ENCODE measurements around the gene UBE2O. TPM values are rescaled to one million over a fixed set of nuclear protein-coding genes. Genes with fewer than 3 reads are reported as not detected.

Gene UBE2O
- total RNA-seq, 2 experiments from 2014 or later = 43.4 to 79.6 TPM

DNA sequence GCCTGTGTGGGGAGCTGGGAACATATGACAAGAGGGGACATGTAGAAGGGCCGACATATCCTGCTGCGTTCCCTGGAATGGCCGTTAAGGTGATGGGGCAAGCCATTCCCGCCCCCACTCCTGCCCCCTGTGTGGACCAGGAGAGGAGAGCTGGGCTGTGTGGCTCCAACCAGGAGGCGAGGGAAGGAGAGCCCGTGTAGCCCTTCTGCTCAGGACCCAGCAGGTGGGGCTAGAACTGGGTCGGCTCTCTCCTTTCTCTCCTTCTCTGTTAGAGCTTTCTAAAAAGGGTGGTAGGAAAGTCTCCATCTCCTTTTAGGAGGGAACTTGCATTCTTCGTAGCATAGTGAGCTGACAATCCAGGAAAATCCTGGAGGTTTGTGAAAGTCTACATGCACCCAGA is 55.8 kb downstream of the UBE2O start:
- BruUV-seq (replicated peaks) = no TSS peak

DNA sequence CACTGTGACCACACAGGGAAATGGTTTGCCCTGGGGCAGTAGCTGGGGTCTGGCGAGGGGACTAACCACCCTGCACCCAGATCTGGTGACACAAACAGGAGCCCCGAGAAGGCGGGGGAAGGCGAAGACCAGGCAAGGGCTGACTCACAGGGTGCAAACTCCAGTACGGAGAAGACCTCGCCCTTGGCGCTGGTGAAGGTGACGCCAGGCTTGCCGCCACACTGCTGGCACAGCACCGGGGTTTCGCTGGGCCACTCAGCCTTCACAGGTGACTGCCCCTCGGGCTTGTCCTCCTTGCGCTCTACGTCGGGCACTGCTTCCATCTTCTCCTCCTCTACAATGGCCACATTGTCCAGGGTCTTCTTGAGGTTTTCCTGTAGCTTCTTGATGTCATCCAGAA is 57.0 kb downstream of the UBE2O start:
- ChIA-PET CTCF (ENCODE audit: unreplicated experiment) (no interaction called here), POLR2A (interaction anchor here (1.6 kb wide), 1 partner anchor 39 kb away, joined by 3 read pairs; no protein-coding TSS in a partner anchor)
- Histone ChIP-seq H3K9me3 (ENCODE audit: low read length) (no peaks in the 10 kb centered on the region), H3K4me1 (ENCODE audit: insufficient read depth, low read length, poor library complexity, severe bottlenecking) (no peaks in the 10 kb centered on the region), H3K27ac (ENCODE audit: low read depth, low read length, poor library complexity, severe bottlenecking) (no peak overlapping the region), H3K4me3 (ENCODE audit: low read depth, low read length, poor library complexity, severe bottlenecking) (no peak overlapping the region), H3K79me2 (ENCODE audit: insufficient read depth, low read depth, low read length) (no peaks in the 10 kb centered on the region), H3K36me3 (ENCODE audit: insufficient read depth, low read length) (peaks cover 83% of the 10 kb centered on the region), H3K4me2 (ENCODE audit: low read length) (no peak overlapping the region), H3K9me2 (ENCODE audit: insufficient read depth, low read length) (no peaks in the 10 kb centered on the region), H2AFZ (ENCODE audit: low read length) (no peak overlapping the region), H4K20me1 (ENCODE audit: insufficient read depth, low read length) (no peaks in the 10 kb centered on the region)
- no peak for DNase-seq (ENCODE audit: low spot score)
- TF ChIP-seq EZH2phosphoT487 (IDR thresholded peaks at IDR 0.05; ENCODE audit: borderline replicate concordance, low read depth, low read length) = no peak
- TF ChIP-seq, protein P1, sequence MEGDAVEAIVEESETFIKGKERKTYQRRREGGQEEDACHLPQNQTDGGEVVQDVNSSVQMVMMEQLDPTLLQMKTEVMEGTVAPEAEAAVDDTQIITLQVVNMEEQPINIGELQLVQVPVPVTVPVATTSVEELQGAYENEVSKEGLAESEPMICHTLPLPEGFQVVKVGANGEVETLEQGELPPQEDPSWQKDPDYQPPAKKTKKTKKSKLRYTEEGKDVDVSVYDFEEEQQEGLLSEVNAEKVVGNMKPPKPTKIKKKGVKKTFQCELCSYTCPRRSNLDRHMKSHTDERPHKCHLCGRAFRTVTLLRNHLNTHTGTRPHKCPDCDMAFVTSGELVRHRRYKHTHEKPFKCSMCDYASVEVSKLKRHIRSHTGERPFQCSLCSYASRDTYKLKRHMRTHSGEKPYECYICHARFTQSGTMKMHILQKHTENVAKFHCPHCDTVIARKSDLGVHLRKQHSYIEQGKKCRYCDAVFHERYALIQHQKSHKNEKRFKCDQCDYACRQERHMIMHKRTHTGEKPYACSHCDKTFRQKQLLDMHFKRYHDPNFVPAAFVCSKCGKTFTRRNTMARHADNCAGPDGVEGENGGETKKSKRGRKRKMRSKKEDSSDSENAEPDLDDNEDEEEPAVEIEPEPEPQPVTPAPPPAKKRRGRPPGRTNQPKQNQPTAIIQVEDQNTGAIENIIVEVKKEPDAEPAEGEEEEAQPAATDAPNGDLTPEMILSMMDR (conservative IDR thresholded peaks at IDR 0.05; ENCODE audit: low read length) = no peak
- intact Hi-C loops (cut with micrococcal nuclease; ENCODE audit: unreplicated experiment) = no loop called here
- BruUV-seq (replicated peaks) = no TSS peak

More for the DNA sequence above, 55.8 kb downstream of the UBE2O start:
- no peaks in the 10 kb centered on the region for H4K20me1 ChIP-seq (ENCODE audit: insufficient read depth, low read length)
- ChIA-PET POLR2A (interaction anchor here (1.6 kb wide), 1 partner anchor 40 kb away, joined by 3 read pairs; no protein-coding TSS in a partner anchor), CTCF (ENCODE audit: unreplicated experiment) (interaction anchor here (1.0 to 2.0 kb wide), 8 partner anchors 8 to 94 kb away, joined by 3 to 10 read pairs (median 5); partner anchors contain the start of gene PRPSAP1)
- no peak overlapping the region for H3K27ac ChIP-seq (ENCODE audit: low read depth, low read length, poor library complexity, severe bottlenecking)
- peaks cover 83% of the 10 kb centered on the region for H3K36me3 ChIP-seq (ENCODE audit: insufficient read depth, low read length)
- no peaks in the 10 kb centered on the region for H3K9me3 ChIP-seq (ENCODE audit: low read length)
- H3K9me2 ChIP-seq (ENCODE audit: insufficient read depth, low read length) = no peaks in the 10 kb centered on the region
- DNase-seq (ENCODE audit: low spot score) = no peak
- H3K4me1 ChIP-seq (ENCODE audit: insufficient read depth, low read length, poor library complexity, severe bottlenecking) = no peaks in the 10 kb centered on the region
- H3K4me3 ChIP-seq (ENCODE audit: low read depth, low read length, poor library complexity, severe bottlenecking) = no peak overlapping the region
- intact Hi-C loops (cut with micrococcal nuclease; ENCODE audit: unreplicated experiment) = no loop called here
- H2AFZ ChIP-seq (ENCODE audit: low read length) = no peak overlapping the region
- H3K4me2 ChIP-seq (ENCODE audit: low read length) = no peak overlapping the region
- TF ChIP-seq, protein P1 (conservative IDR thresholded peaks at IDR 0.05; ENCODE audit: low read length) = no peak
- TF ChIP-seq EZH2phosphoT487 (IDR thresholded peaks at IDR 0.05; ENCODE audit: borderline replicate concordance, low read depth, low read length) = no peak
- no peaks in the 10 kb centered on the region for H3K79me2 ChIP-seq (ENCODE audit: insufficient read depth, low read depth, low read length)

DNA sequence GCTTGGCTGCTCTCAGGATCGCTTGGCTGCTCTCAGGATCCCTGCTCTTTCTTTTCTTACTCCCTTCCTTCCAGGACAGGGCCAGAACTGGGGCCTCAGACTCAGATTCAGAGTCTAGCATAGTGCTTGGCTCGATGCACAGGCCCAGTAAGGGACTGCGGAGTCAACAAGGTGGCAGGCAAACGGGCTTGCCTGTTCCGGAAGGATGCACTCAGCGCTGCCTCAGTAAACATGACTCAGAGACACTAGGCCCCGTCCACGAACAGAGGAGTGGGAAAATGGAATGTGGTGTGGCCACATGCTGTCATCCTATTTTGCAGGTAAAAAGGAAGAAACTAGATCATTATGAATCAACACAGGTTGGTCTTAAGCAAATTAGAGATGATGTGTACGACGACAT is 58.8 kb downstream of the UBE2O start:
- intact Hi-C loops (cut with micrococcal nuclease; ENCODE audit: unreplicated experiment) = no loop called here
- H3K36me3 ChIP-seq (ENCODE audit: insufficient read depth, low read length) = peaks cover 81% of the 10 kb centered on the region
- H3K9me3 ChIP-seq (ENCODE audit: low read length) = no peaks in the 10 kb centered on the region
- DNase-seq (ENCODE audit: low spot score) = no peak
- H3K27ac ChIP-seq (ENCODE audit: low read depth, low read length, poor library complexity, severe bottlenecking) = no peak overlapping the region
- H3K4me3 ChIP-seq (ENCODE audit: low read depth, low read length, poor library complexity, severe bottlenecking) = no peak overlapping the region
- H3K4me1 ChIP-seq (ENCODE audit: insufficient read depth, low read length, poor library complexity, severe bottlenecking) = no peaks in the 10 kb centered on the region
- no peaks in the 10 kb centered on the region for H4K20me1 ChIP-seq (ENCODE audit: insufficient read depth, low read length)
- no peak overlapping the region for H3K4me2 ChIP-seq (ENCODE audit: low read length)
- ChIA-PET CTCF (ENCODE audit: unreplicated experiment) (no interaction called here), POLR2A (no interaction called here)
- TF ChIP-seq, protein P1 (conservative IDR thresholded peaks at IDR 0.05; ENCODE audit: low read length) = no peak
- no peak for TF ChIP-seq EZH2phosphoT487 (IDR thresholded peaks at IDR 0.05; ENCODE audit: borderline replicate concordance, low read depth, low read length)
- H2AFZ ChIP-seq (ENCODE audit: low read length) = no peak overlapping the region
- H3K9me2 ChIP-seq (ENCODE audit: insufficient read depth, low read length) = no peaks in the 10 kb centered on the region
- no peaks in the 10 kb centered on the region for H3K79me2 ChIP-seq (ENCODE audit: insufficient read depth, low read depth, low read length)
- no TSS peak for BruUV-seq (replicated peaks)
